Suppressor macrophage treated with lipopolysaccharide for 1 hour (primary cell): ENCODE results near the gene TSPEAR.
"Not testable (repeated sequence)": the region's sequence is repeated elsewhere in the genome, so short reads cannot be mapped to it uniquely, and the experiment has no call there.

Experiments
- DNase-seq, 3 donors: peaks; one replicate each; pipeline ENCODE4 v3.0.0-alpha.2; 2020 to 2022

TSPEAR gene

DNA sequence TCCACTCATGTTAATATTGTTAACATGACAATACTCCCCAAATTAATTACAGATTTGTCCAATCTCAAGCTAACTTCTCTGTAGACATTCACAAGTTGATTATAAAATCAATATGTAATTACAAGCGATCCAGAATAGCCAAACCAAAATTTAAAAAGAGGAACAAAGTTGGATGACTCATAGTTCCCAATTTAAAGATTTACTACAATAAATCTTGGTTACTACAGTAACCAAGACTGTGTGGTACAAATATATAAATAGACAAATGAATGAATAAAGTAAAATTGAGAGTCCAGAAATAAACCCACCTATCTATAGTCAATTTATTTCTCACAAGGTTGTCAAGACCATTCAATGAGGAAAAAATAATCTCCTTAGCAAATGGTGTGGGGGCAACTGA is 145.0 kb downstream of the TSPEAR start:
- DNase-seq, result peak; percentile 21 to 66 (median 61)

DNA sequence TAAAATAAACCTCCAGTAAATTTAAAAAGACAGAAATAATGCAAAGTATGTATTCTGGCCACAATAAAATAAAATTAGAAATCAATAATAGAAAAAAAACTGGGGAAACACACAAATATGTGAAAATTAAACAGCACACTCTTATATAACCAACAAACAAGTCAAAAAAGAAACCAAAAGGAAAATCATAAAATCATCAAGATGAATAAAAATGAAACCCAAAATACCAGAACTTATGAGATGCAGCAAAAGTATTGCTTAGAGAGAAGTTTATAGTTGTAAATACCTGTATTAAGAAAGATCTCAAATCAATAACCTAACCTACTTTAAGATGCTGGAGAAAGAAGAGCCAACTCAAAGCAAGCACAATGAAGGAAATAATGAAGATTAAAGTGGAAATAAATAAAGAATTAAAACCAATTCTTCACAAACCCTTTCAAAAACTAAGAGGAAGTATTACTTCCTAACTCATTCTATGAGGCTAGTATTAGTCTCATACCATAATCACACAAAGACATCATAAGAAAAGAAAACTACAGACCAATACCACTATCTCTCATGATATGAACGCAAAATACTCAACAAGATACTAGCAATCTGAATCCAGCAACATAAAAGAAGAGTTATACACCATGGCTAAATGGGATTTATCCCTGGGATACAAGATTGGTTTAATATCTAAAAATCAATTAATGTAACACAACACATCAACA is 146.3 kb downstream of the TSPEAR start:
- DNase-seq, result peak in 2 of 3 donors; percentile 16 to 29

- DNase-seq, result no peak
Observed at GRCh38 chr21:44564099-44564498, 147.3 kb downstream of the TSPEAR start.

DNA sequence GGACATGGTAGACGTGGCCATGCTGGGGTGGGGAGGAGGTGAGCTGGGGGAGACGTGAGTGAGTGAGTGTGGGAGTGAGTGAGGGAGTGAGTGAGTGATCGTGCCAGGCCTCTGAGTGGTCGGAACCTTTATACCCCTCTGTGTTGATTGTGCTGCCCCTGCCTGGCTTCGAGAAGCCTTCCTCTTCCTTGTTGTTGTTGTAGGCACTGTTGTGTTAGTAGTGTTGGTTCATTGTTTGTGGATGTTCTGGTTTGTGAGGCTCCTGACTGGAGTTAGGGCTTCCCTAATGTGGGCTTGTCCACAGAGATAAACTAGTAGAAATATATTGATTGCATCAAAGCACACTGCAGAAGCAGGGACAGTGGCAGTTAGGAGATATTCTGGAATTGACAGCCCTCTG is 152.7 kb downstream of the TSPEAR start, which contains the start of gene KRTAP10-3:
Gene KRTAP10-3, minus strand, starts transcription at position 101 of the 400 bp plus-strand sequence. Its CDS starts 80 bp downstream, at position 21.
- no peak for DNase-seq

- not testable (repeated sequence) for DNase-seq
Observed at GRCh38 chr21:44558329-44558675, 153.1 kb downstream of the TSPEAR start.

DNA sequence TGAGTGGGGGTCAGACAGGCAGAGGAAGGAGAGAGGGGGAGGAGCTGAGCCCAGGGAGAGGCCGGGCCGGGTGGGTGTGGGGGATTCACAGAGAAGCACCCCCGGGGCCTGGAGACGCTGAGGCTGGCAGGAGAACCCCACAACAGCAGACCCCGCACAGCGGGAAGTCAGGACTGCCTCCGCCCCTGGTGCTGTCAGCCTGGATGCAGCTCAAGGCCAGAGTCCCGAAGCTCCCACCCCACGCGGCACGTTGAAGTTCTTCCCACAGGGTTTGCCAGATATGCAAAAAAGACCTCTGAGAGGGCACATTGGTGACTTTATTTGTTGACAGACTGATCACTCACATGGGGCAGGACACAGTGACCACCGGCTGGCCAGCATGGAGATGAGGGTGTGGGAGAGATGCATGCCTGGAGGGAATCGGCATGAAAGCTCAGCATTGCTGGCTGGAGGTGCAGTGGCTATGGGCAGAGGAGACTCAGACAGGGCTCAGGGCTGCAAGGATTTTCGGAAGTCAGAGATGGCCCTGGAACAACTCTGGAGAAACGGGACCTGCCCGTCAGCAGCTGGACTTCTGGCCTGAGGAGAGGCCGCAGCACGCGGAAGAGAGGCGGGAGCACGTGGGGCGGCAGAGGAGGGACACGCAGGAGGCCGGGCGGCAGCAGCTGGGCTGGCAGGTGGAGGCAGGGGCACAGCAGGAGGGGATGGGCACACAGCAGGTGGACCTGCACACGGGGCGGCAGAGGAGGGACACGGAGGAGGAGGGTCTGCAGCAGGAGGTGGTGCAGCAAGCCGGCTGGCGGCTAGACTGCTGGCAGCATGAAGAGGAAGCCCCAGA is 153.7 kb downstream of the TSPEAR start:
- no peak for DNase-seq

GRCh38 chr21:44556879-44557278 is 154.5 kb downstream of the TSPEAR start:
- no peak for DNase-seq

DNA sequence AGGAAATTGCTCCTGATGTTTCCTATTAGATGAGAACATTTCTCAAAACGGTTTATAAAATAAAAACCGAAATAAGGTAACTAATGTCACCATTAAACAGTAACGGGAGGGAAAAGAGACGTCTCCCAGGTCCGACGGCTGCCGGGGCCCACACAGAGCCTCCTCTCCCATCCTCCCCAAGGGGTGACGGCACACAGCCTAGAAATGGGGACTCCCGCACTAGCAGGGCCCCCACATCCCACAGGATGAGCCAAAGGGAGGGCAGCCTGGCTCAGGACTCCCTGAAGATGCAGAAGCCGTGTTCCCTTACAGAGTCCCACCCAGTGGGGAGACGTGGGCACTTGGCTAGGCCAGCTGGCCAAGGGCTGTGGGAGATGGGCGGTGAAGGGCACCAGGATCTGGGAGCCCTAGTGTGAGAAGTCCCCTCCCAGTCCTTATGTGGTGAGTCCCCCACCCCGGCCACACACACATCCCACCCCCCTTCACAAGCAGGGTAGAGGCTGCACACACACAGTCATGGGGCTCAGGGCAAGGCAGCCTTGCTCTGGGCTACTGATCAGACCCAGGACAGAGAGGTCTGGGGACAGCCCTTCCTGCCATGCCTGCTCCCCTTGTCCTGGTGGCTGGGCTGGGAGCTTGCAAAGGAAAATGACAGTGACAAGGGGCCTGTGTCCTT is 156.0 kb downstream of the TSPEAR start:
- DNase-seq, result no peak

DNA sequence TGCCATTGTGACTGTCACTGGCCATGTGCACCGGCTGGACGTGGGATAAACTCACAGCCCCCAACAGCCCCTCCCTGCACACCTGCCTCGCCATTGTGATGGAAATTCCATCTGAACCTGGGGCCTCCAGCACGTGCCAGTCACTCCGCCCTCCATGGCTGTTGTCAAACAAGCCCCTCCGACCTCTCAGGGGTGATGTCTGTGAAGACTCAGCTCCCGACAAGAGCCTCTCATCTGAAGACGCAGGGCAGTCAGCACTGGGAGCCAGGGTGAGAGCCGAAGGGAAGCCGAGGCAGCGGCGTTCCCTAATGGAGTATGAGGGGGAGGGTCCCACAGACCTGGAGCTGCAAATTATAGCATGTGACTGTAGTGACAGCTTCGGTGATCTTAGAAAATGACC is 158.7 kb downstream of the TSPEAR start:
- DNase-seq, result no peak

- no peak for DNase-seq
Observed at GRCh38 chr21:44552136-44552535, 159.2 kb downstream of the TSPEAR start.

DNA sequence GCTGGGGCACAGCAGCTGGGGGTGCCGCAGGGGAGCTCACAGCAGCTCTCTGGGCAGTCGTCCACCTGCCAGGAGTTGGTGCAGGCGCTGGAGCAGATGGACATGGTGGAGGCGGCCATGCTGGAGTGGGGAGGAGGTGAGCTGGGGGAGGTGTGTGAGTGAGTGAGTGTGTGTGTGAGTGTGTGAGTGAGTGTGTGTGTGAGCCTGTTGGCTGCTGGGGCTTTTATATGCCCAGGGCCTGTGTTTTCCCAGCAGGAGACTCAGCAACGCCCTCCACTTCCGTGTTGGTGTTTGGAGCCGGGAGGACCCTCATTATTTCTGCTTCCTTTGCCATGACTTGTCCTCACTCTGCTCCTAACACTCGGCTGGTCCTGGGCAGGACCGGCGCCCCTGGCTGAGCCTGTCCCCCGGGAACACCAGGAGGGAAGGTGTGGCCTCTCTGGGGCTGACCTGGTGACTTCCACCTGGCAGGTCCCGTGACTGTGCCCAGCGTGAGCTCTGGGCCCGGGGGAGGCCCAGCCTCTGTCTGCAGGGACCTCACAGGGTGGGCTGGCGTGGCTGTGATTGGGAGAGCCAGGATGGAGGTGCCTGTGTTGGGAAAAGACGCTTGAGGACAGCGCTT is 159.9 kb downstream of the TSPEAR start, which contains the start of gene KRTAP10-2:
Gene KRTAP10-2, minus strand, starts transcription at position 166 of the 622 bp plus-strand sequence. Its CDS starts 47 bp downstream, at position 119.
- no peak for DNase-seq

GRCh38 chr21:44550807-44551206 is 160.6 kb downstream of the TSPEAR start:
- no peak for DNase-seq

- DNase-seq, result not testable (repeated sequence)
Observed at GRCh38 chr21:44550285-44550684, 161.1 kb downstream of the TSPEAR start.

GRCh38 chr21:44549525-44550211 is 161.7 kb downstream of the TSPEAR start:
- DNase-seq, result no peak

- no peak for DNase-seq
Observed at GRCh38 chr21:44548922-44549321, 162.4 kb downstream of the TSPEAR start.

- DNase-seq, result no peak
Observed at GRCh38 chr21:44548381-44548780, 163.0 kb downstream of the TSPEAR start.

DNA sequence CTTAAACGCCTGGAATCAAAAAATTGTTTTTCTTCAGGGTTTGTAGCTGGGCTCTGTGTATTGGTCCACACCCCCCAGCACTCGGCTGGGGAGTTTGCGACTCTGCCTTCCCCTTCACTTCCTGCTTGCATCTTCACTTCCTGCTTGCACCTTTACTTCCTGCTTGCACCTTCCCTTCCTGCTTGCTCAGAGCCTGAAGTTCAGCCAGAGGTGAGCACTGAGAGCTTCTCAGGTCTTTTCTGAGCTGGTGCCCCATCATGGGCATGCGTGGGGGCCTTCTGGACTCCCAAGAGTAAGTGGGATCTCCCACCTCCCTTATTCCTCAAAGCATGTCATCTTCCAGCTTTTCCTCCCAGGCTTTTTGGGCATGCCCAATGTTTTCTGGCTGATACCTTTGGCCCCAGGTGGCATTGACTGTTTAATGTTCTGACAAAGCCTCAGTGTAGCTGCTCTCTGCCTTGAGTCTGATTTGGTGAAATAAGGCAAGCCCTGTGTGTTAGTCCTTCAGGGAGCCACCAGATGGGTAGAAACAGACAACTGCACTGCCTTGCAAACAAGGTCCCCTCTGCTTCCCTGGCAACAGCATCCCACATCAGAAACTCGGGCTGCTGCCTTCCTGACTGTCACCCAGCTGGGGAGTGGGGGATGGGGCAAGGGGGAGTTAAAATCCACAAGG is 163.6 kb downstream of the TSPEAR start:
- DNase-seq, result no peak

- no peak for DNase-seq
Observed at GRCh38 chr21:44544566-44544965, 166.8 kb downstream of the TSPEAR start.

DNA sequence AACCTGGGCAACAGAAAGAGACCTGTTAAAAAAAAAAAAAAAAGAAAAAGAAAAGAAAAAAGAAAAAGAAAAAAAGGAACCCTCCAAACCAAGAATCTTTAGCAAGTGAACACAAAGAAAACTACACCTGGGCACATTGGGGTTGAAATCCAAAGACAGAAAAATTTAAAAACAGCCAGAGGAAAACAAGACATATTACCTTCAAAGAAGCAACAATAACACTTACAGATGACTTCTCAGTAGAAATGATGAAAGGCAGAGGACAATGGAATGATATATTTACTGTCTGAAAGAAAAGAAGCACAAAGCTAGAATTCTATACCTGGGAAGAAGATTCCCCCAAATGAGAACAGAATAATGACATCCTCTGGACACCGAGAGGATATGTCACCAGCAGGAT is 168.7 kb downstream of the TSPEAR start:
- DNase-seq, result no peak

DNA sequence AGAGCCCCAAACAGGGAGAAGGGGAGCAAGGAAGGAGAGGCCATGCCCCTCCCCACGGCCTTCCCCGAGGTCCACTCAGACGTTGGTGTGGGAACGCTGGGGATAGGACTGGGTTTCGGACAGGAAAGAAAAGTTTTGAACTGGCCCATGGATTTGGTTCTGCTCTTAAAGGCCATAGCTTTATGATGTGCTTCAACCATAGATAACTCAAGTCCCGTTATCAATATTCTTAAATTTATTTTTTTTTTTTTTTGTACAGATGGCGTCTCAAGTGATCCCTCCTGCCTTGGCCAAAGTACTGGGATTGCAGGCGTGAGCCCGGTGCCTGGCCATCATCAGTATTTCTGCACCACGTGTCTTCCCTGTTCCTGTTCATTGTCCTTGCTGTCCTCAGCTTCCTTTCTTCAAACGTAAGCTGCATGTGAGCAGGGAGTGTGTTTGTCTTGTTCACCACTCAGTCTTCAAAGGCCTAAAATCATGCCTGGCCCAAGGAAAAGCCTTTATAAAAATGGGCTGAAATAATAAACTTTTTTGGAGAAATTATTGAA is 170.6 kb downstream of the TSPEAR start:
- DNase-seq, result no peak

DNA sequence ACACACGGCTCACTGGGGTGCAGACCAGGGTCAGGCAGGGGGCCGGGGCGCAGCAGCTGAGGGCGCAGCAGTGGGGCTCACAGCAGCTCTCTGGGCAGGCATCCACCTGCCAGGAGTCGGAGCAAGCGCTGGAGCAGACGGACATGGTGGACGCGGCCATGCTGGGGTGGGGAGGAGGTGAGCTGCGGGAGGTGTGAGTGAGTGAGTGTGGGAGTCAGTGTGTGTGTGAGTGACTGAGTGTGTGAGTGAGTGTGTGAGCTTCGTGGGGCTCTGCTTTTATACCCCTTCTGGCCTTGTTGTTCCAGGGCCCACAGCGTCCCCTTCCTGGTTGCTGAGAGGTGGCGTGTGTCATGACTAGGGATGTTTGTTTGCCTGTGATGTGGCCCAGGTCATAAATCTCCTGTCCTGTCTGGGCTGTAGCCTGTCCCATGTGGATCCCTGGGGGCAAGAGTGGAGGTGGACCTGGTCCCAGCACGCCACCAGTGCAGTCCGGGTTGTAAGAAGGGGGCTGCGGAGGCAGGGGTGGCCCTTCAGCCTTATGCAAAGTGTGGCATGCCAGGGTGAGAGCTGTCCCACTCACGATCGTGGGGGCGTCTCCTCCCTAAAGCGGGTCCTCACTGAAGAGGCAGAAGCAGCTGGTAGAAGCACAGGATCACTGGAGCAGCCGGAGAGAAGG is 171.2 kb downstream of the TSPEAR start, which contains the start of gene KRTAP10-1:
Gene KRTAP10-1, minus strand, starts transcription at position 205 of the 676 bp plus-strand sequence. Its CDS starts 45 bp downstream, at position 160.
- no peak for DNase-seq
